Upper lobe of right lung (tissue), 1 donor: ENCODE measurements around the gene PCSK9. TPM values are rescaled to one million over a fixed set of nuclear protein-coding genes. Genes with fewer than 3 reads are reported as not detected.

Experiments used
- ATAC-seq: fragments of 200-7000 bp; cut with Tn5 transposase; one replicate; pipeline ENCODE4 v1.9.1; 2020; ENCODE audit warnings: mild to moderate bottlenecking, moderate library complexity
- DNase-seq: peaks from one replicate; pipeline ENCODE4 v3.0.0-alpha.2; 2020
- H3K27ac ChIP-seq: fragments of 200-600 bp; one replicate; pipeline ENCODE4 v1.8.0; 2022
- H3K27me3 ChIP-seq: fragments of 200-600 bp; one replicate; pipeline ENCODE4 v1.8.0; 2022; ENCODE audit warnings: mild to moderate bottlenecking
- H3K36me3 ChIP-seq: fragments of 200-600 bp; one replicate; pipeline ENCODE4 v1.8.0; 2022
- H3K4me1 ChIP-seq: fragments of 200-600 bp; one replicate; pipeline ENCODE4 v1.8.0; 2022
- H3K4me3 ChIP-seq: fragments of 200-600 bp; one replicate; pipeline ENCODE4 v1.8.0; 2022; ENCODE audit warnings: mild to moderate bottlenecking
- H3K9me3 ChIP-seq: fragments of 200-600 bp; one replicate; pipeline ENCODE4 v1.8.0; 2022
- CTCF ChIP-seq: fragments of 200-600 bp; IDR thresholded peaks from one replicate; pipeline ENCODE4 v1.8.0; 2022; ENCODE audit warnings: antibody characterized with exemption
- intact Hi-C: fragments of 100-400 bp; cut with DNase I; formaldehyde crosslinking; loops from one replicate; pipeline ENCODE4 v1.11.0; 2022
- total RNA-seq: library from RNA; stranded (reverse); fragmentation: NEBNext Ultra II Directional; extraction: Animal tissue kit (Norgen Biotek cat#: 25700); gene quantifications from one replicate; pipeline ENCODE4 v1.2.1, GENCODE V29; 2021
- donor health status: DM: no; HTN: yes; CAD: no; lungs with severe emphysema.

The PCSK9 gene
- total RNA-seq, 1 donor from 2014 or later = 23.5 TPM

GRCh38 chr1:55010887-55011217 is 28.5 kb upstream of the PCSK9 start:
- Histone ChIP-seq H3K27ac (no peak overlapping the region), H3K9me3 (no peaks in the 10 kb centered on the region), H3K27me3 (no peaks in the 10 kb centered on the region), H3K4me1 (no peaks in the 10 kb centered on the region), H3K36me3 (no peaks in the 10 kb centered on the region), H3K4me3 (no peak overlapping the region)
- DNase-seq (no peak), ATAC-seq (no peak)
- intact Hi-C loops = no loop called here
- no peak for TF ChIP-seq CTCF

- H3K36me3 ChIP-seq = no peaks in the 10 kb centered on the region
- DNase-seq = no peak
Measured at GRCh38 chr1:55012661-55013060, 26.7 kb upstream of the PCSK9 start.

GRCh38 chr1:55015123-55015522 is 24.2 kb upstream of the PCSK9 start:
- no peak overlapping the region for H3K4me3 ChIP-seq
- ATAC-seq (no peak), DNase-seq (no peak)
- H3K36me3 ChIP-seq = no peaks in the 10 kb centered on the region
- intact Hi-C loops = no loop called here
- no peak for TF ChIP-seq CTCF
- no peaks in the 10 kb centered on the region for H3K4me1 ChIP-seq
- H3K27me3 ChIP-seq = peaks cover 4% of the 10 kb centered on the region
- no peaks in the 10 kb centered on the region for H3K9me3 ChIP-seq
- no peak overlapping the region for H3K27ac ChIP-seq

More at GRCh38 chr1:55012661-55013060, 26.7 kb upstream of the PCSK9 start:
- Histone ChIP-seq H3K4me3 (no peak overlapping the region), H3K4me1 (no peaks in the 10 kb centered on the region), H3K27me3 (no peaks in the 10 kb centered on the region), H3K27ac (no peak overlapping the region), H3K9me3 (no peaks in the 10 kb centered on the region)
- no peak for TF ChIP-seq CTCF
- no peak for ATAC-seq
- intact Hi-C loops = no loop called here

GRCh38 chr1:55015731-55016620 is 23.4 kb upstream of the PCSK9 start:
- no peak for TF ChIP-seq CTCF
- Histone ChIP-seq H3K27ac (no peak overlapping the region), H3K4me1 (no peaks in the 10 kb centered on the region), H3K9me3 (no peaks in the 10 kb centered on the region), H3K27me3 (peaks cover 4% of the 10 kb centered on the region), H3K36me3 (no peaks in the 10 kb centered on the region), H3K4me3 (no peak overlapping the region)
- intact Hi-C loops = no loop called here
- ATAC-seq (peak; percentile 5), DNase-seq (no peak)

- H3K27ac ChIP-seq = no peak overlapping the region
- H3K9me3 ChIP-seq = no peaks in the 10 kb centered on the region
- H3K36me3 ChIP-seq = no peaks in the 10 kb centered on the region
- H3K4me1 ChIP-seq = no peaks in the 10 kb centered on the region
- no peak for TF ChIP-seq CTCF
- H3K4me3 ChIP-seq = no peak overlapping the region
- DNase-seq = peak; percentile 46
- intact Hi-C loops = no loop called here
- ATAC-seq = no peak
- peaks cover 4% of the 10 kb centered on the region for H3K27me3 ChIP-seq
Measured at GRCh38 chr1:55018395-55018794, 21.0 kb upstream of the PCSK9 start.
